Adrenal gland (tissue), 12 donors: ENCODE data around the gene APOL6. TPM values are rescaled to one million over a fixed set of nuclear protein-coding genes. Genes with fewer than 3 reads are reported as not detected.
"Not testable (repeated sequence)": the region's sequence is repeated elsewhere in the genome, so short reads cannot be mapped to it uniquely, and the experiment has no call there.

Experiments used
- DNase-seq, 7 donors: peaks; one replicate each; pipeline ENCODE4 v3.0.0-alpha.2; 2019 to 2020
- H3K27ac ChIP-seq, 5 donors: fragments of 200-600 bp; sonication (generic) in 4 of 5; 1 replicate in 3 of 5; 2 replicates in 2 of 5; pipeline versions ENCODE4 v1.5.1 to v1.8.0; 2016 to 2020; ENCODE audit warnings: mild to moderate bottlenecking in 1 of 5
- H3K27me3 ChIP-seq: fragments of 200-600 bp; 2 replicates; pipeline ENCODE4 v1.8.0; 2021
- H3K36me3 ChIP-seq, 2 donors: fragments of 200-600 bp; replicated peaks in 1 of 2; 1 replicate in 1 of 2; 2 replicates in 1 of 2; pipeline versions ENCODE4 v1.5.1 to v1.8.0; 2018 to 2022
- H3K4me1 ChIP-seq, 2 donors: fragments of 200-600 bp; replicated peaks in 1 of 2; 1 replicate in 1 of 2; 2 replicates in 1 of 2; pipeline versions ENCODE4 v1.5.1 to v1.8.0; 2018 to 2021
- H3K4me3 ChIP-seq, 4 donors: fragments of 200-600 bp; sonication (generic) in 3 of 4; one replicate each; pipeline ENCODE4 v1.5.1; 2016 to 2018
- H3K9me3 ChIP-seq, 3 donors: fragments of 200-600 bp; sonication (generic) in 1 of 3; replicated peaks in 1 of 3; 1 replicate in 2 of 3; 2 replicates in 1 of 3; pipeline versions ENCODE4 v1.5.1 to v1.8.0; 2016 to 2021
- POLR2A ChIP-seq, 2 donors: fragments of 450-650 bp; IDR thresholded peaks; one replicate each; pipeline ENCODE4 v1.6.1; 2017; ENCODE audit warnings: antibody characterized with exemption in 2 of 2, mild to moderate bottlenecking in 2 of 2, moderate library complexity in 1 of 2
- WGBS, 4 donors: extraction: QIAGEN DNeasy Blood & Tissue Kit in 2 of 4; methylation state at CpG; one replicate each; pipeline versions ENCODE4 v1.1.5 to v1.1.7; 2013 to 2017; 5-methylcytosine and 5-hydroxymethylcytosine counted together
- intact Hi-C, 2 donors: fragments of 100-400 bp; cut with DNase I; formaldehyde crosslinking; loops; one replicate each; pipeline versions ENCODE4 v1.14.1 to v1.15.0; 2022 to 2023
- polyA plus RNA-seq, 3 donors: library from polyadenylated mRNA; stranded (reverse); fragments of 200-250 nt in 2 of 3; fragments of 350-450 nt in 1 of 3; fragmentation: Illumina TruSeq in 1 of 3; extraction: RNeasy Lipid Tissue Mini Kit (QIAGEN cat#74804) in 1 of 3; gene quantifications; one replicate each; pipeline ENCODE4 v1.2.3, GENCODE V29; 2013 to 2014
- total RNA-seq, 9 donors: library from RNA; depleted of rRNA in 4 of 9; stranded (reverse); fragments of >200 nt in 4 of 9; fragments of 120-200 nt in 1 of 9; fragmentation: NEBNext Ultra II Directional in 1 of 9; extraction: Animal tissue kit (Norgen Biotek cat#: 25700) in 1 of 9; gene quantifications; one replicate each; pipeline versions ENCODE4 v1.1.0 to v1.2.4, GENCODE V29; 2013 to 2023
- TF ChIP-seq, protein P1 (sequence below), 6 experiments: fragments of 450-650 bp in 4 of 6; fragments of 200-600 bp in 2 of 6; sonication (generic) in 1 of 6; IDR thresholded peaks; 1 replicate in 5 of 6; 2 replicates in 1 of 6; pipeline versions ENCODE4 v1.5.1 to v1.8.0; 2016 to 2021; ENCODE audit warnings: antibody characterized with exemption in 6 of 6, mild to moderate bottlenecking in 2 of 6, moderate library complexity in 1 of 6
- donor health status: healthy with polysubstance abuse.
- donor health status: Bipolar disorder and iron deficiency.
- donor health status: DM: yes; HTN: yes; CAD: no.
- donor health status: DM: no; HTN: no; CAD: no.
- donor health status: DM: no; HTN: no; CAD: no.
- donor health status: DM: yes; HTN: yes; CAD: no.

APOL6 gene
- total and polyA plus RNA-seq, 12 donors, result 6.5 to 37.9 (median 18.5) TPM

DNA sequence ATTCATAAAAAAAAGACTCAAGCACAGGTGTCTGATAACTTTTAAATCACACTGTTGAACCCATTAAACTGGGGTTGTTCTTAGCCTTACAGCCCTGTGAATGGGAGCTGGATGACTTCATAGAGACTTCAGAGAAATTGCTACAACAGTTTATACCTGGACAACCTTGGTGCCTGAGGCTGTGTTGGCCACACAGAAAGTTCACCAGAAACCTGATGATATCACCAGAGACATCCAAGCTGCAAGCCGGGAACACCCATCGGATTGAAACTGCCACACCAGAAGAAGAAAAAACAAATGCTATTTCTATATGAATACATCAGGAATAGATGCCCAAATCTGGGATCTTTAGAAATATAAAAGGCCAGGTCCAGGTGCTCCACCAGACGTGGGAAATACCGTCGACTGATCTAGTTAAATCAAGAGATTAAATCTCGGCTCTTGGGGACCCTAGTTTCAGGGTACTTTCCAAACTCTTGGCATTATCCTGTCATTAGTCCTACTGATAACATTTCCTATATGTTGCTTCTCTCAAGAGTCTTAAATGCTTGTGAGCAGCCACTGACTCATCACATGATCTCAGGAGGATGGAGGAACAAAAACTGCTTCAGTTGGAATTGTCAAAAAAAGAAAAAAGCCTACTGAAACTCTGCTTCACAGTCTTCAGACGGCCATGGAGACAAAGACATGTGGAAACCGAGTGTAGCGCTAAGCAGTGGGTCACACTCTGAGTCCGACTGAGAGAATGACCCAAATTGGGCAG is 40.8 kb downstream of the APOL6 start:
- Histone ChIP-seq H3K4me3 (no peak overlapping the region), H3K36me3 (no peaks in the 10 kb centered on the region), H3K4me1 (no peaks in the 10 kb centered on the region), H3K9me3 (no peaks in the 10 kb centered on the region), H3K27me3 (no peaks in the 10 kb centered on the region), H3K27ac (no peak overlapping the region)
- 78 to 87% (median 83%) methylated on average over 10 of the region's 10 CpGs for WGBS, 4 donors
- no peak for DNase-seq
- intact Hi-C loops, result no loop called here
- no peak for TF ChIP-seq POLR2A (IDR thresholded peaks at IDR 0.05)
- TF ChIP-seq, protein P1, sequence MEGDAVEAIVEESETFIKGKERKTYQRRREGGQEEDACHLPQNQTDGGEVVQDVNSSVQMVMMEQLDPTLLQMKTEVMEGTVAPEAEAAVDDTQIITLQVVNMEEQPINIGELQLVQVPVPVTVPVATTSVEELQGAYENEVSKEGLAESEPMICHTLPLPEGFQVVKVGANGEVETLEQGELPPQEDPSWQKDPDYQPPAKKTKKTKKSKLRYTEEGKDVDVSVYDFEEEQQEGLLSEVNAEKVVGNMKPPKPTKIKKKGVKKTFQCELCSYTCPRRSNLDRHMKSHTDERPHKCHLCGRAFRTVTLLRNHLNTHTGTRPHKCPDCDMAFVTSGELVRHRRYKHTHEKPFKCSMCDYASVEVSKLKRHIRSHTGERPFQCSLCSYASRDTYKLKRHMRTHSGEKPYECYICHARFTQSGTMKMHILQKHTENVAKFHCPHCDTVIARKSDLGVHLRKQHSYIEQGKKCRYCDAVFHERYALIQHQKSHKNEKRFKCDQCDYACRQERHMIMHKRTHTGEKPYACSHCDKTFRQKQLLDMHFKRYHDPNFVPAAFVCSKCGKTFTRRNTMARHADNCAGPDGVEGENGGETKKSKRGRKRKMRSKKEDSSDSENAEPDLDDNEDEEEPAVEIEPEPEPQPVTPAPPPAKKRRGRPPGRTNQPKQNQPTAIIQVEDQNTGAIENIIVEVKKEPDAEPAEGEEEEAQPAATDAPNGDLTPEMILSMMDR (IDR thresholded peaks at IDR 0.05), result no peak

DNA sequence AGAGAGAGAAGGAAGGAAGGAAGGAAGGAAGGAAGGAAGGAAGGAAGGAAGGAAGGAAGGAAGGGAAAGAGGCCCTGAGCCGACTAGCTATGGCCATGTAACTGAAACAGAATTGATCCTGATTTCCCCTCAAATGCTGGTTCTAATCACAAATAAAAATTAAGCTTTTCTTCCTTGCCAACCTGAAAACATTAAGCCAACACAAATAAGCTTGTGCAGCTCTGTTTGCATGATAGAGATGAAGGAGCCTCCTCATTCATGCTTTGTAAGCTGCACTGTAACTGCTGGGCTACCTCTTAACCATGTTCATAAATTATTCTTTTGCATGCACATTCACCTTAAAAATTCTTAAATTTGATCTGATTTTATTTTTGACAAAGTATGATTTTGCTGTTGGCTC is 41.8 kb downstream of the APOL6 start:
- no peak for TF ChIP-seq POLR2A (IDR thresholded peaks at IDR 0.05)
- TF ChIP-seq, protein P1 (IDR thresholded peaks at IDR 0.05), result no peak
- H3K36me3 ChIP-seq, result no peaks in the 10 kb centered on the region
- no peak overlapping the region for H3K4me3 ChIP-seq
- H3K4me1 ChIP-seq, result no peaks in the 10 kb centered on the region
- DNase-seq, result no peak
- intact Hi-C loops, result no loop called here
- no peaks in the 10 kb centered on the region for H3K9me3 ChIP-seq
- WGBS, 4 donors, result 46 to 63% (median 53%) methylated on average over 1 of the region's 1 CpG
- no peaks in the 10 kb centered on the region for H3K27me3 ChIP-seq
- H3K27ac ChIP-seq, result no peak overlapping the region

DNA sequence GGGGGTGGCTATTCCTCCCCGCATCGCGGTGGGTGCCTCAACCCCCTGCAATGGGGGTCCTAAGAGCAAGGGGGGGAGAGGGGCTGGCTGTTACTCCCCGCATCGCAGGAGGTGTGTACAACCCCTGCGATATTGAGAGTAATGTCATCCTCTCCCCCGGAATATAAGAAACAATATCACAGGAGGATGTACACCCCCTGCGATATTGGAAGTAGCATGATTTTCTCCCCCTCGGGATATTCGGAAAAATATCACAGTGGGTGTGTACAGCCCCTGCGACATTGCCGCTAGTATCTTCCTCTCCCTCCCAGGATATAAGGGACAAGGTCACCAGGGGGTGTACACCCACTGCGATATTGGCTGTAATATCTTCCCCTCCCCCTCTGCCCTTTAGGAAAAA is 47.0 kb downstream of the APOL6 start:
- no peaks in the 10 kb centered on the region for H3K27me3 ChIP-seq
- no peaks in the 10 kb centered on the region for H3K9me3 ChIP-seq
- H3K36me3 ChIP-seq, result no peaks in the 10 kb centered on the region
- DNase-seq, result no peak
- 75 to 91% (median 81%) methylated on average over 6 to 13 of the region's 13 CpGs for WGBS, 4 donors
- H3K4me3 ChIP-seq, result no peak overlapping the region
- no peak overlapping the region for H3K27ac ChIP-seq
- intact Hi-C loops, result no loop called here
- no peak for TF ChIP-seq POLR2A (IDR thresholded peaks at IDR 0.05)
- TF ChIP-seq, protein P1 (IDR thresholded peaks at IDR 0.05), result no peak
- H3K4me1 ChIP-seq, result no peaks in the 10 kb centered on the region

DNA sequence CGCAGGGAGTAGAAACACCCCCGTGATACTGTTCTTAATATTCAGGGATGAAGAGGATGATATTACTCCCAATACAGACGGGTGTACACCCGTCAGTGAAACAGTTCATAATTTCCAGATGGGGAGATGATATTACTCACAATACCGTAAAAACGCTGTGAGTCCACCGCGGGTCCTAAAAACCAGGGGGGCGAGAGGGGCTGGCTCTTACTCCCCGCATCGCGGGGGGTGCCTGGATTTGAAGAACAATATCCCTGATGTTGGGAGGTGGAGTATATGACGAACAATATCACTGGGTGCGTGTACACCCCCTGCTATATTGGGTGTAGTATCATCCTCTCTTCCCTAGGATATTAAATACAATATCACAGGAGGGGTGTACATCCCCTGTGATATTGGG is 48.9 kb downstream of the APOL6 start:
- no peaks in the 10 kb centered on the region for H3K9me3 ChIP-seq
- no peak overlapping the region for H3K4me3 ChIP-seq
- H3K27ac ChIP-seq, result no peak overlapping the region
- no peaks in the 10 kb centered on the region for H3K27me3 ChIP-seq
- TF ChIP-seq, protein P1 (IDR thresholded peaks at IDR 0.05), result no peak
- no peak for TF ChIP-seq POLR2A (IDR thresholded peaks at IDR 0.05)
- intact Hi-C loops, result no loop called here
- WGBS, 4 donors, result 74 to 83% (median 75%) methylated on average over 14 of the region's 14 CpGs
- no peaks in the 10 kb centered on the region for H3K4me1 ChIP-seq
- H3K36me3 ChIP-seq, result no peaks in the 10 kb centered on the region
- no peak for DNase-seq

DNA sequence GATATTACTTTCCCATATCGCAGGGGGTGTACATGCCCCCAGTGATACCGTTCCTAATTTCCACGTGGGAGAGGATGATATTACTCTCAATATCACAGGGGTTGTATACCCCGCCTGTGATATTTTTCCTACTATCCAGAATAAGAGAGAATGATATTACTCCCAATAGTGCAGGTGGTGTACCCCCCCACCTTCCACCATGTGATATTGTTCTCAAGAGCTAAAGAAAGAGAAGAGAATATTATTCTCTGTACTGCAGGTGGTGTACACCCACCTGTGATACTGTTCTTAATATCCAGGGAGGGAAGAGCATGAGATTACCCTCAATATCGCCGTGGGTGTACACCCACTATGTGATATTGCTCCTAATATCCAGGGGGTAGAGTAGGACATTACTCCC is 51.6 kb downstream of the APOL6 start:
- H3K27me3 ChIP-seq, H3K27ac ChIP-seq, H3K4me3 ChIP-seq, H3K4me1 ChIP-seq, H3K36me3 ChIP-seq, H3K9me3 ChIP-seq, intact Hi-C loops, DNase-seq: not testable (repeated sequence)
- 75 to 81% (median 77%) methylated on average over 5 to 6 of the region's 6 CpGs for WGBS, 4 donors
